Measurements from ENCODE around the gene MKLN1. TPM values are rescaled to one million over a fixed set of nuclear protein-coding genes. Genes with fewer than 3 reads are reported as not detected.

Gene MKLN1
- total and polyA plus RNA-seq, 2 donors from 2014 or later: 24.4 to 77.0 TPM

- intact Hi-C loops (cut with DNase I): no loop called here
- no peak for TF ChIP-seq CTCF (IDR thresholded peaks at IDR 0.05; ENCODE audit: borderline replicate concordance, extremely low read depth, insufficient read depth)
Measured at GRCh38 chr7:131431756-131432155, 104.1 kb downstream of the MKLN1 start.

DNA sequence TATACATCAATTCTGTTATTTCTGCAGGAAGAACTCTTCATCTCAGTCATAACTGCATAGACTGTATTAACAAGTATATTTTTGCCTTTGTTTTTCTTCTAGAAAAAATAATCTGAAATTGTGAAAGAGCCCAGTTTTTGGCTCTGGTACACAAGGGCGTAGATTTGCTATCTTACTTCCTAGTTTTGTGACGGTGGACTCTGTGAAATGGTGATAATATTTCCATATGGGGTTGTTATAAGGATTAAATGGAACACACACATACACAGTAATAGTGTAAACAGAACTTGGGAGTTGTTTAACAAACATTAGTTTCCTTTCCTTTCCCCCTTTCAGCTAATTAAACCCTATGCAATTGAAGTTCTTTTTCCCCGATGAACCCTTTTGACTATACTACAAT lies 108.7 kb downstream of the MKLN1 start:
- Histone ChIP-seq H3K36me3 (ENCODE audit: control insufficient read depth in 2 of 3, insufficient read depth in 3 of 3, low read length in 3 of 3) (peaks cover 6 to 13% (median 9%) of the 10 kb centered on the region in 3 donors), H3K27ac (ENCODE audit: low read depth in 2 of 2, low read length in 2 of 2) (no peak overlapping the region), H3K27me3 (ENCODE audit: control insufficient read depth, insufficient read depth, low read length) (no peaks in the 10 kb centered on the region), H3K4me1 (ENCODE audit: control insufficient read depth in 2 of 3, insufficient read depth in 2 of 3, low read depth in 1 of 3, low read length in 3 of 3) (no peaks in the 10 kb centered on the region), H3K9me3 (ENCODE audit: control insufficient read depth in 2 of 3, insufficient read depth in 1 of 3, low read length in 3 of 3) (no peaks in the 10 kb centered on the region), H3K4me3 (ENCODE audit: low read length in 3 of 3) (no peak overlapping the region), H3K9ac (ENCODE audit: low read length in 3 of 3) (no peak overlapping the region)
- TF ChIP-seq CTCF (IDR thresholded peaks at IDR 0.05; ENCODE audit: borderline replicate concordance, extremely low read depth, insufficient read depth): no peak
- FAIRE-seq: no peak
- DNase-seq: no peak
- intact Hi-C loops (cut with DNase I): no loop called here

More at GRCh38 chr7:131431756-131432155, 104.1 kb downstream of the MKLN1 start:
- H3K4me1 ChIP-seq (ENCODE audit: control insufficient read depth in 2 of 3, insufficient read depth in 2 of 3, low read depth in 1 of 3, low read length in 3 of 3): no peaks in the 10 kb centered on the region
- H3K27me3 ChIP-seq (ENCODE audit: control insufficient read depth, insufficient read depth, low read length): no peaks in the 10 kb centered on the region
- H3K9ac ChIP-seq (ENCODE audit: low read length in 3 of 3): no peak overlapping the region
- no peak for DNase-seq
- no peak overlapping the region for H3K27ac ChIP-seq (ENCODE audit: low read depth in 2 of 2, low read length in 2 of 2)
- FAIRE-seq: no peak
- H3K9me3 ChIP-seq (ENCODE audit: control insufficient read depth in 2 of 3, insufficient read depth in 1 of 3, low read length in 3 of 3): no peaks in the 10 kb centered on the region
- no peak overlapping the region for H3K4me3 ChIP-seq (ENCODE audit: low read length in 3 of 3)
- H3K36me3 ChIP-seq (ENCODE audit: control insufficient read depth in 2 of 3, insufficient read depth in 3 of 3, low read length in 3 of 3): peaks cover 0 to 3% (median 2%) of the 10 kb centered on the region in 3 donors

DNA sequence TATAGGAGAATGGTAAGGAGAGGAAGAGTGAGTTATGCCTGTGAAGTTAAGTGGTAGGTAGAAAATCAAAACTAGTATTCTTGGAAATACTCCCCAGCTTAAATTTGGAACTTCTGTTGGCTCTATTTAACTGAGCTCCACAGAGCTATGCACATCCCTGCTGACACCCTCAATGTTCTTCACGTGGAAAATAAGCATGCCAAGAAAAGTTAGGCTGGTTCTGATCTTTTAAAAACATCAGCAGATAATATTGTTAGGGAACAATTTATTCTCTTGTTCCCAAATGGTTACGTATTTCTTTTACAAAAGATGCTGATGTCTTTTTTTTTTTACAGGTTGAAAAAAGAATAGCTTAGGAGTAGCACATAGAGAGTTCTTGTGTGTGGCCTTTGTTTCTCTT lies 111.3 kb downstream of the MKLN1 start:
- peaks cover 9 to 13% (median 11%) of the 10 kb centered on the region in 3 donors for H3K36me3 ChIP-seq (ENCODE audit: control insufficient read depth in 2 of 3, insufficient read depth in 3 of 3, low read length in 3 of 3)
- no peak for FAIRE-seq
- H3K9ac ChIP-seq (ENCODE audit: low read length in 3 of 3): no peak overlapping the region
- intact Hi-C loops (cut with DNase I): no loop called here
- no peak overlapping the region for H3K27ac ChIP-seq (ENCODE audit: low read depth in 2 of 2, low read length in 2 of 2)
- H3K4me3 ChIP-seq (ENCODE audit: low read length in 3 of 3): no peak overlapping the region
- no peak for TF ChIP-seq CTCF (IDR thresholded peaks at IDR 0.05; ENCODE audit: borderline replicate concordance, extremely low read depth, insufficient read depth)
- no peak for DNase-seq
- no peaks in the 10 kb centered on the region for H3K27me3 ChIP-seq (ENCODE audit: control insufficient read depth, insufficient read depth, low read length)
- H3K4me1 ChIP-seq (ENCODE audit: control insufficient read depth in 2 of 3, insufficient read depth in 2 of 3, low read depth in 1 of 3, low read length in 3 of 3): no peaks in the 10 kb centered on the region
- H3K9me3 ChIP-seq (ENCODE audit: control insufficient read depth in 2 of 3, insufficient read depth in 1 of 3, low read length in 3 of 3): no peaks in the 10 kb centered on the region

- no peaks in the 10 kb centered on the region for H3K4me1 ChIP-seq (ENCODE audit: control insufficient read depth in 2 of 3, insufficient read depth in 2 of 3, low read depth in 1 of 3, low read length in 3 of 3)
- TF ChIP-seq CTCF (IDR thresholded peaks at IDR 0.05; ENCODE audit: borderline replicate concordance, extremely low read depth, insufficient read depth): no peak
- H3K9ac ChIP-seq (ENCODE audit: low read length in 3 of 3): no peak overlapping the region
- no peak for DNase-seq
- peaks cover 2 to 16% (median 12%) of the 10 kb centered on the region in 3 donors for H3K36me3 ChIP-seq (ENCODE audit: control insufficient read depth in 2 of 3, insufficient read depth in 3 of 3, low read length in 3 of 3)
- intact Hi-C loops (cut with DNase I): no loop called here
- no peak overlapping the region for H3K27ac ChIP-seq (ENCODE audit: low read depth in 2 of 2, low read length in 2 of 2)
- no peak for FAIRE-seq
- no peaks in the 10 kb centered on the region for H3K9me3 ChIP-seq (ENCODE audit: control insufficient read depth in 2 of 3, insufficient read depth in 1 of 3, low read length in 3 of 3)
- no peak overlapping the region for H3K4me3 ChIP-seq (ENCODE audit: low read length in 3 of 3)
- H3K27me3 ChIP-seq (ENCODE audit: control insufficient read depth, insufficient read depth, low read length): no peaks in the 10 kb centered on the region
Measured at GRCh38 chr7:131443496-131443895, 115.8 kb downstream of the MKLN1 start.
